IPS-15b (cell line): ENCODE data around the gene E2F6.
A peak's percentile ranks its signal among the peaks of the same experiment; 100 is the strongest.

ENCODE experiments used
- H3K27me3 ChIP-seq: one replicate; pipeline ENCODE4 v1.6.1; 2013; ENCODE audit warnings: low read length; ENCODE audit not compliant: control insufficient read depth, insufficient read depth
- H3K36me3 ChIP-seq: one replicate; pipeline ENCODE4 v1.6.1; 2013; ENCODE audit warnings: low read length; ENCODE audit not compliant: control insufficient read depth, insufficient read depth
- H3K4me1 ChIP-seq: one replicate; pipeline ENCODE4 v1.6.1; 2013; ENCODE audit warnings: mild to moderate bottlenecking, low read length; ENCODE audit not compliant: control insufficient read depth, insufficient read depth
- H3K4me3 ChIP-seq: one replicate; pipeline ENCODE4 v1.5.1; 2013; ENCODE audit warnings: low read depth, low read length
- H3K9ac ChIP-seq: one replicate; pipeline ENCODE4 v1.6.1; 2013; ENCODE audit warnings: low read depth, mild to moderate bottlenecking, low read length
- H3K9me3 ChIP-seq: one replicate; pipeline ENCODE4 v1.6.1; 2013; ENCODE audit warnings: mild to moderate bottlenecking, low read length; ENCODE audit not compliant: control insufficient read depth, insufficient read depth

The E2F6 gene

DNA sequence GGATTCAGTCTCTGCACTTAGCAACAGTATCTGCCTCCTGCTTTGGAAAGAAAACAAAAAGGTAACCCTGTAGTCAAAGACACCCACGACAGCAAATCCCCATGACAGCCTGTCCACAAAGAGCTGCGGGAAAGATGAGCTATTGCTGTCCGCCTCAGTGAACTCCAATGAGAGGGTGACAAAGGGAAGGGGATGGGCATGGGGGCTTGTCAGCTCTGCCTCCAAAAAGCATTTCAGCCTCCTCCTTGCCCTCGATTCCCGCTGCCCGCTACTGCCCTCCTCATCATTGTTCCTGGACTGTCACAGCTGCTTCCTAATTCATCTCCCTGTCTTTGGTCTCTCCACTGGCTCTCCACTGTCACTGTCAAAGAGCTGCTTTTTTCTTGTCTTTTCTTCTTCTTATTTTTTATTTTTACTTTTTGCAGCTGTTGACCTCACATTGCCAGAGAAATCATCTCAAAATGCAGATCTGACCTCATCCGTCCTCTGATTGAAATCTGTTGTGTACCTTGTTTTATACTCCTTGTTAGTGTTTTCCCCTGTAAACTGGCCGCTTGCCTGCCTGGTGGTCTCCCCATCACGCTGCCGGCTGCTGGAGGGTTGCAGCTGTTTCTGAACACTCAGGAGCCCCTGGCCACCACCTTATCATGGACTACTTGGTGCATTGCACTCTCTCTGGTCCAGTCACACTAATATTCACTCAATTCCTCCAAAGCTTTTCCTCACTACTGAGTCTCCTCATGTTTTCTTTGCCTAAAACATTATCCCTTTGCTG is 7.9 kb upstream of the E2F6 start:
- no peaks in the 10 kb centered on the region for H3K36me3 ChIP-seq
- H3K4me3 ChIP-seq: no peak overlapping the region
- H3K4me1 ChIP-seq: no peaks in the 10 kb centered on the region
- no peak overlapping the region for H3K9ac ChIP-seq
- no peaks in the 10 kb centered on the region for H3K27me3 ChIP-seq
- H3K9me3 ChIP-seq: no peaks in the 10 kb centered on the region

DNA sequence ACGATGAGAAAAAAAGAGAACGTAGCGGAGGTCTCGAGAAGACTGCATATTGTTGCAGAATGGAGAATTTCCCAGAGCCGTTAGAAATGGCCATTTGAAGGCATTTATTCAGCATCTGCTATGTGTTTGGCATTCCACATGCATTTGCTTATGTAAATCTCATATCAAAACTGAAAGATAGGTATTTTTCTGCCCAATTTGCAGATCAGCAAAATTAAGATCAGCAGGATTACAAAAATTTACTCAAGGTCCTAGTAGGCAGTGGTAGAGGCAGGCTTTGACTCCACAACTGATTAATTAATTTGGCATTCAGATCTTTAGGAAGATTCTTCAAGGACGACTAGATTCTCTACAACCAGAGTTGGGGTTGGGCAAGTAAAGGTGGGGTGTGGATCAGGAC is 1.8 kb upstream of the E2F6 start:
- H3K27me3 ChIP-seq: peaks cover 9% of the 10 kb centered on the region
- H3K36me3 ChIP-seq: no peaks in the 10 kb centered on the region
- no peak overlapping the region for H3K4me3 ChIP-seq
- no peaks in the 10 kb centered on the region for H3K9me3 ChIP-seq
- no peak overlapping the region for H3K9ac ChIP-seq
- no peaks in the 10 kb centered on the region for H3K4me1 ChIP-seq

DNA sequence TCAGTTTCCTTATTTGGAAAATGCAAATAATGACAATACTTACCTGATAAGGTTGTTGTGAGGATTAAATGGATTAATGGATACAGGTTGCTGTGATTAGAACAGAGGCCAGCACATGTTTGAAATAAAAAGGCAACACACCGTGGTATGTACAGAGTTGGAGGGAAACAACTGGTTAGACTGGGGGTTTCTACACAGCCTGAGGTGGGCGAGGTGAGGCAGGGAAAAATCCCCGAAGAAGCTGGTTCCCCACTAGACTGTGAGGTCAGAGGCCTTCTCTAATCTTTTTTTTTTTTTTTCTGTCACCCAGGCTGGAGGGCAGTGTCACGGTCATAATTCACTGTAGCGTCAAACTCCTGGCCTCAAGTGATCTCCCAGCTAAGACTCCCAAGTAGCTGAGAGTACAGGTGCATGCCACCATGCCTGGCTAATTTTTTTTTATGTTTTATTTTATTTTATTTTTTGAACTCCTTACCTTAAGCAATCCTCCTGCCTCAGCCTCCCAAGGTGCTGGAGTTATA is 1.2 kb upstream of the E2F6 start:
- Histone ChIP-seq H3K4me3 (no peak overlapping the region), H3K9ac (no peak overlapping the region), H3K36me3 (no peaks in the 10 kb centered on the region), H3K9me3 (no peaks in the 10 kb centered on the region), H3K4me1 (no peaks in the 10 kb centered on the region), H3K27me3 (peaks cover 9% of the 10 kb centered on the region)

DNA sequence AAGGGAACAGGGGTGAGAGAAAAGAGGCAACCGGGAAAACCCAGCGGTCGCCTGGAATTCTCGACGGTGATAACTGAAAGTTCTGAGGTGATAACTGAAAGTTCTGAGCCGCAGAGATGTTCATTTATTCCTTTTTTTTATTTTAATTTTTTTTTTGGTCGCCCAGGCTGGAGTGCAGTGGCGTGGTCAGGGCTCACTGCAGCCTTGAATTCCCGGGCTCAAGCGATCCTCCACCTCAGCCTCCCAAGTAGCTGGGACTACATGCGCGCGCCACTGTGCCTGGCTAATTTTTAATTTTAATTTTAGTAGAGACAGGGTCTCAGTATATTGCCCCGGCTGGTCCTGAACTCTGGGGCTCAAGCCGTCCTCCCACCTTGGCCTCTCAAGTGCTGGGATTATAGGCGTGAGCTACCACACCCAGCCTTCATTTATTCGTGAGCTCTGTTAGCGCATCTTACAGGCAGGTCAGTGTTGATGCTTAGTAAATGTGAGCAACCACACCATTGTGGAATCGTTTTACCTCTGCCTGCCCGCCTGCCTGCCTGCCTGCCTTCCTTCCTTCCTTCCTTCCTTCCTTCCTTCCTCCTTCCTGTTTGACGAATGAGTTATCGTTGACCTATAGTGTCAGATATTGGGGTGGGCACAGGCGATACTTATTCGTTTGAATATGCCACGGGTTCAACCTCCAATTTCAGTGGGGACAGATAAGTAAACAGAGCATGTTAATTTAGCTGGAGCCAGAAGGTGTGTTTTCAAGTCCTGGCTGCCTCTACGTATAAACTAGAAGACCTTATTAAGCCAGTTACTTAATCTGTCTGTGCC is 557 bp upstream of the E2F6 start:
- Histone ChIP-seq H3K4me1 (no peaks in the 10 kb centered on the region), H3K9ac (no peak overlapping the region), H3K27me3 (peaks cover 9% of the 10 kb centered on the region), H3K36me3 (no peaks in the 10 kb centered on the region), H3K4me3 (peak overlapping the region; percentile 45), H3K9me3 (no peaks in the 10 kb centered on the region)

DNA sequence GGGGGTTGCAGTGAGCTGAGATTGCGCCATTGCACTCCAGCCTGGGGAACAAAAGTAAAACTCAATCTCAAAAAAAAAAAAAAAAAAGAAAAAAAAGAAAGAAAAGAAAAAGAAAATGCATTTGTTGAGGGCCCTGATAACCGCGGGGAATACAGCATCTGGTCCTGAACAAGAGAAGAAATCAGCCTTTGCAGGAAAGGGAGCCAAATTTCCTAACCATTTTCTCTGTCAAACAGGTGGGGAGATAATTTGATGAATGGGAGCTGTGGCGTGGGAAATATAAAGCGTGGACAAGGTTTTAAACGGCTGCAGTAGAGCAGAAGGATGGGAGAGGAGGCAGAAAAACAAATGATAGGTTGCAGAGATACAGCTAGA is 864 bp downstream of the E2F6 start:
- Histone ChIP-seq H3K27me3 (peaks cover 9% of the 10 kb centered on the region), H3K9ac (no peak overlapping the region), H3K4me1 (no peaks in the 10 kb centered on the region)

DNA sequence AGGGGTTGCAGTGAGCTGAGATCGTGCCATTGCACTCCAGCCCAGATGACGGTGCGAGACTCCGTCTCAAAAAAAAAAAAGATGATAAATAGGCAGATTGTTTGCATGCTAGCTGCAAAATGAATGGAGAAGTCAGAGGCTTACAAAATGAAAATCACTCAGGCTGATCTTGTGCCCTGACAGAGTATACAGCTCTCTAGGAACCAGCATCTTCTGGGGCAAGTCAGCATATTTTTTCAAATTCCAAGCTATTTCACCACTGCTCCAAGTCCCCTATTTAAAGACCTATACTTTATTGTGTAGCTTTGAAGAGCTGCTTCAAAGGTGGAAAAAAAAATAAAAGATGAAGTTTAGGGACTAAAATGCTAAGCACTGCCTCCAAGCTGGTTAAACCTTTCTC is 6.1 kb downstream of the E2F6 start:
- no peaks in the 10 kb centered on the region for H3K27me3 ChIP-seq
- H3K4me3 ChIP-seq: no peak overlapping the region
- no peaks in the 10 kb centered on the region for H3K36me3 ChIP-seq
- no peak overlapping the region for H3K9ac ChIP-seq
- H3K4me1 ChIP-seq: no peaks in the 10 kb centered on the region
- H3K9me3 ChIP-seq: no peaks in the 10 kb centered on the region

More for the DNA sequence above, 864 bp downstream of the E2F6 start:
- no peaks in the 10 kb centered on the region for H3K9me3 ChIP-seq
- H3K36me3 ChIP-seq: no peaks in the 10 kb centered on the region
- H3K4me3 ChIP-seq: peak overlapping the region; percentile 37

DNA sequence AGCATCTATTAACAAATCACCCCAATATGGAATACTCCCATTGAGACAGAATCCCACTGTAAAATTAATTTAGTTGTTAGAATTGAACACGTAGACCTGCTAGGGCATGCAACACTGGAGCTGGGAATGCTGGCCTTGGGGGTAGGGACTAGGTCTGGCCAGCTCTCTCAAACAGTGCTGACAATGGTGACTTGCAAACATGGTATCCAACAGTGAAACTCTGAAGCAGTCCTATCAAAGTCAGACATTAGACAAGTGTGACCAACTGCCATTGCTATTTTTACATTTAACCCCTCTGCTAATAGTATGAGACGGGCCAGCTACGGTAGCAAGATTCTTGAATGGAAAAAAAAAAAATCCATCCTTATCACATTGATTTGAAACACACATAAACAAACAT is 7.2 kb downstream of the E2F6 start:
- Histone ChIP-seq H3K9me3 (no peaks in the 10 kb centered on the region), H3K36me3 (no peaks in the 10 kb centered on the region), H3K27me3 (no peaks in the 10 kb centered on the region), H3K9ac (no peak overlapping the region), H3K4me3 (no peak overlapping the region), H3K4me1 (no peaks in the 10 kb centered on the region)

DNA sequence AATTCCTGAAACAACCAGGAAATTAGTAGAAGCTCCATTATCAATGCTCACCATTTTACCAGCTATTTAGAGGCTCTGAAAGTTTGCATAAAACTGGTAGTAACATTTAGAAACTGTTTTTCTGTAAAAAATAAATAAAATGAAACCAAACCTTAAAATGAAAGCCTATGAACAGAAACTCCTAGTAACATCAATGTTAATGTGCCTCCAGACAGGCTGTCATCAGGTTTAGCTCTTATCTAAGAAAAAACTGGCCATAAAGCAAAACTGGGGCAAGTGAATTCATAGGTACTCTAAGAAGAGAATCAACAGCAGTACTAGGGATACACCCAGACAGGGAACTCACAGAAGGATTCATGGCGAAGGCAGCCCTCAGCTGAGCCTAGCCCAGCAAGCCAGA is 8.0 kb downstream of the E2F6 start:
- H3K27me3 ChIP-seq: no peaks in the 10 kb centered on the region
- H3K4me3 ChIP-seq: no peak overlapping the region
- H3K9me3 ChIP-seq: no peaks in the 10 kb centered on the region
- no peaks in the 10 kb centered on the region for H3K4me1 ChIP-seq
- H3K36me3 ChIP-seq: no peaks in the 10 kb centered on the region
- H3K9ac ChIP-seq: no peak overlapping the region

DNA sequence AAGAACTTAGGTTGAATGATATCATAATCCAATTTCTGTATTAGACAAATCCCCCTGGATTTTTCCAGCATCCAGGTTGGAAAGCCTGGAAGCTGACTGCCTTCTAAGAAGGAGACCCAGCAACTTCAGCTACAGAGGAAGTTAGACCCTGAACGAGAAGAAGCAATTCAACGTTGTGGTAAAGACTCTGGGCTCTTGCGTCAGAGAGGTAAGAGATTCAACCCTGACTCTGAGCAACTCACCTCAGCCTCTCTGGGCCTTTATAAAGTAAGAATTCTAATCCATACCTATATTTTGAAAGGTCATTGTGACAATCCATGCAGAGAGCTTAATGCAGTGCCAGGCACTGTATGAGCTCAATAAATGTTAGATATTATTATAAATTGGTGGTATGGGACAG is 9.7 kb downstream of the E2F6 start:
- Histone ChIP-seq H3K36me3 (no peaks in the 10 kb centered on the region), H3K9ac (no peak overlapping the region), H3K27me3 (no peaks in the 10 kb centered on the region), H3K4me3 (no peak overlapping the region), H3K4me1 (no peaks in the 10 kb centered on the region), H3K9me3 (no peaks in the 10 kb centered on the region)

DNA sequence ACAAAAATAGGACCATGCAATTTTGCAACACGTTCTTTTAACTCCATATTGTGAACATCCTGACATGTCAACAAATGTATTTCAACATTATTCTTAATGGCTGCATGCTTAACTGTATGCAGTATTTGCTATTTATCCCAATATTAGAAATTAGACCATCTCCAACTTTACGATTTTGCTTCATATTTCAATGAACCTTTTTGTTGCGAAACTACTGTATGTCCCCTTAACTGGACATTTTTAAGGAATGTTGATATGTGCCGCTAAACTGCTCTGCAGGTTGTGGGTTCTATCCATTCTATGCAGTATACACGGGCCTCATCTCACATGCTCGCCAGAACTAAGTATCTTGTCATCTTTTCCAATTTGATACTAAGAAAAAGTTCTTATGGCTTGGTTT is 11.1 kb downstream of the E2F6 start:
- Histone ChIP-seq H3K36me3 (no peaks in the 10 kb centered on the region), H3K27me3 (no peaks in the 10 kb centered on the region), H3K9ac (no peak overlapping the region)

DNA sequence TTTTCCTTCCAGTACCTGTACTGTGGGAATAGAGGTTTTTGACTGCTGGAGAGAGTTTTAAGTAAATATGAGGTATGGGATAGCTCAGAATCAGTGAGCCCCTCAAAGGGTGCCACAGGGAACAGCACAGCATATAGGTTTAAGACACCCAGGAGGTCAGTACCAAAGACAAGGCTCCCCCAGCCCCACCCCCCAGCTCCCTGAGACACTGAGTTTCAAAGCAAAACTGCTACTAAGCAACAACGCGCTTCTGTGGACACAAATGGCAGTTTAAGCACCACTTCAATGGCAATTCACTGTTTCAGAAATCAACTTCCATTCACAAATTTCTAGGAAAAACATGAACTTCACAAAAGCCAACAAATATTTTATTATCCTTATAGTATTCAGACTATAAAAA is 15.2 kb downstream of the E2F6 start:
- H3K27me3 ChIP-seq: no peaks in the 10 kb centered on the region
- no peaks in the 10 kb centered on the region for H3K9me3 ChIP-seq
- H3K4me1 ChIP-seq: no peaks in the 10 kb centered on the region
- H3K36me3 ChIP-seq: peaks cover 11% of the 10 kb centered on the region
- H3K9ac ChIP-seq: no peak overlapping the region
- H3K4me3 ChIP-seq: no peak overlapping the region

More for the DNA sequence above, 11.1 kb downstream of the E2F6 start:
- Histone ChIP-seq H3K9me3 (no peaks in the 10 kb centered on the region), H3K4me3 (no peak overlapping the region), H3K4me1 (no peaks in the 10 kb centered on the region)

DNA sequence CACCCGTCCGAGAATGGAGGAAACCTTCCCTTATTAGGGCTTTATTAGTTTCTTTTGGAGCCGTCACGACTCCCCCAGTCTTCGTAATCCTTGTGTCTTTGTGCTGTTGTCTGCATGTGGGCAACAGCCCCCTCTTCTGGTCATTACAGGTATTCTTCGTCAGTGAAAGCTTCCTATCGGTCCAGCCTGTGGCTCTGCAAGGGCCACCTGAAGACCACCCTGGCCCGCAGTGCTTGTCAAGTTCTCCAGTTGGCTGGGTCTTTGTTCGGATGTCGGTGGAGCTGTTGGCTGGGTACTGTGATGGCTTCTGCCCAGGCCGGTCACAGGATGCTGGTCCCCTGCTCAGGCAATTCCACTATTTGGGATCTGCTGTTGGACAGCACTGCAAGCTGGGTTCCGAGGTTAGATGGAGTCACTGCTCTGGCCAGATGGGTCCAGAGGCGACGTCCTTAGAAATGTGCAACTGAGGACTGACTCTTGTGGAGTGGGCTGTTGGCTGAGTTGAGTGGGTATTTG is 19.2 kb downstream of the E2F6 start:
- no peaks in the 10 kb centered on the region for H3K27me3 ChIP-seq
- H3K4me3 ChIP-seq: no peak overlapping the region
- no peaks in the 10 kb centered on the region for H3K4me1 ChIP-seq
- no peaks in the 10 kb centered on the region for H3K9me3 ChIP-seq
- H3K9ac ChIP-seq: no peak overlapping the region
- H3K36me3 ChIP-seq: peaks cover 27% of the 10 kb centered on the region
